Measurements from ENCODE around the gene PRKD3.
"Not testable (repeated sequence)": the region's sequence is repeated elsewhere in the genome, so short reads cannot be mapped to it uniquely, and the experiment has no call there.

The PRKD3 gene

DNA sequence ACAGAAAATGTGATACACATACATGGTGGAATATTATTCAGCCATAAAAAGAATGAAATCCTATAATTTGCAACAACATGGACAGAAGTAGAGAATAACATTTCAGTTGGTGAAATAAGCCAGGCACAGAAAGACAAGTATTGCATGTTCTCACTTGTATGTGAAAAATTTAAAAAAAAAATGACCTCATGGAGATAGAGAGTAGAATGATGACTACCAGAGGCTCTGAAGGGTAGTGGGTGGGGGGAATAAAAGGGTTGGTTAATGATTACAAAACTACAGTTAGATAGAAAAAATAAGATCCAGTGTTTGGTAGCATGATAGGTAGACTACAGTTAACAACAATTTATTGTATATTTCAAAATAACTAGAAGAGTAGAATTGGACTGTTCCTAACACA, 24.5 kb downstream of the PRKD3 start:
- Histone ChIP-seq H3K9ac (ENCODE audit: low read length) (no peak overlapping the region), H3K4me1 (ENCODE audit: control insufficient read depth, insufficient read depth, low read length) (peaks cover 19% of the 10 kb centered on the region), H3K36me3 (ENCODE audit: control insufficient read depth, insufficient read depth, low read length) (no peaks in the 10 kb centered on the region), H3K4me3 (ENCODE audit: low read length) (no peak overlapping the region), H3K27me3 (ENCODE audit: control insufficient read depth, insufficient read depth, low read length) (no peaks in the 10 kb centered on the region), H3K9me3 (ENCODE audit: control insufficient read depth, low read length) (no peaks in the 10 kb centered on the region)

DNA sequence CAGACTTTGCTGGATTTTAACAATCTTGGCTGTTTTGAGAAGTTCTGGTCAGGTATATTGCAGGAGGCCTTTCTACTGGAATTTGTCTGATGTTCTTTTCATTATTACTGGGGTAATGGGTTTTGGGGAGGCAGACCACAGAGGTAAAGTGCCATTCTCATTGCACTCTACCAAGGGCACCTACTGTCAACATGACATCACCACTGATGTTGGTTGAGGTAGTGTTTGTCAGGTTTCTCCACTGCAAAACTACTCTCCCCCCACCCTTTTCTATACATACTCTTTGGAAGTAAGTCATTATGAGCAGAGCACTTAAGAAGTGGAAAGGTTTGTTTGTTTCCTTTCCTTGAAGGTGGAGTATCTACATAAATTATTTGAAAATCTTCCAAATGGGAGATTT, 27.0 kb downstream of the PRKD3 start:
- no peaks in the 10 kb centered on the region for H3K9me3 ChIP-seq (ENCODE audit: control insufficient read depth, low read length)
- H3K9ac ChIP-seq (ENCODE audit: low read length) = no peak overlapping the region
- H3K4me3 ChIP-seq (ENCODE audit: low read length) = no peak overlapping the region
- no peaks in the 10 kb centered on the region for H3K27me3 ChIP-seq (ENCODE audit: control insufficient read depth, insufficient read depth, low read length)
- no peaks in the 10 kb centered on the region for H3K36me3 ChIP-seq (ENCODE audit: control insufficient read depth, insufficient read depth, low read length)
- peaks cover 13% of the 10 kb centered on the region for H3K4me1 ChIP-seq (ENCODE audit: control insufficient read depth, insufficient read depth, low read length)

DNA sequence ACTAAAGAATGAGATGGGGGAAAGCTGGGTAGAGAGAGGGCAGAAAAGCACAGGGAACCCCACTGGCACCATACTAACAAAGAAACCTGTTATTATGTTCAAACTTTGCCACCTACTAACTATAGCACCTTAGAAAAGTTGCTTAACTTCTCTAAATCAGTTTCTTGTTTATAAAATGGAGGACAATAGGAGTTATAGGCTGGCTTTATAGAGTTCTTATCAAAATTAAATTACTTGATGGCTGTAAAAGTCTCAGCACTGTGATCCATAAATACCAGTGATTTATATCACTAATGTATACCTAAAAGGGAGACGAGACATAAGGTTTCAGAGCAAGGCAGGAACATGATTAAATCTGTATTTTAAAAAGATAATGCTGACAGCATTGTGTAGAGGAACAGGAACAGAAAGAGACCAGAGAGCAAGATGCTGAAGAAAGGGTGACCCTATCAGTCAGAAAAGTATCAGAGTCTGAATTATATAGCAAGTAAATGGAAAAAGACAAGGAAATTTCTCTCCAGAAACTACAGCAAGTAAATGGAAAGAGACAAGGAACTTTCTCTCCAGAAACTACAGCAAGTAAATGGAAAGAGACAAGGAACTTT, 29.1 kb downstream of the PRKD3 start:
- Histone ChIP-seq H3K9ac (ENCODE audit: low read length) (no peak overlapping the region), H3K9me3 (ENCODE audit: control insufficient read depth, low read length) (no peaks in the 10 kb centered on the region), H3K36me3 (ENCODE audit: control insufficient read depth, insufficient read depth, low read length) (no peaks in the 10 kb centered on the region), H3K27me3 (ENCODE audit: control insufficient read depth, insufficient read depth, low read length) (no peaks in the 10 kb centered on the region), H3K4me1 (ENCODE audit: control insufficient read depth, insufficient read depth, low read length) (peaks cover 4% of the 10 kb centered on the region), H3K4me3 (ENCODE audit: low read length) (no peak overlapping the region)

DNA sequence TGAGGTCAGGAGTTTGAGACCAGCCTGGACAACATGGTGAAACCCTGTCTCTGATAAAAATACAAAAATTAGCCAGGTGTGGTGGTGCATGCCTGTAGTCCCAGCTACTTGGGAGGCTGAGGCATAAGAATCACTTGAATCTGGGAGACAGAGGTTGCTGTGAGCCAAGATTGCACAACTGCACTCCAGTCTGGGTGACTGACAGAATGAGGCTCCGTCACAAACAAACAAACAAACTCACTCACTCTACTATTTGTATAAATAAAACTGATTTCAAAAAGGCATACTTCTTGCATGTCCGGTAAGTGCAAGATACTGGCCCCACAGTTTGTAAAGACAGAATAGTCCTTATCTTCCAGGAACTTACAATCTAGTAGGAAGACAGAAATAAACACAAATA, 29.8 kb downstream of the PRKD3 start:
- H3K4me1 ChIP-seq (ENCODE audit: control insufficient read depth, insufficient read depth, low read length); H3K27me3 ChIP-seq (ENCODE audit: control insufficient read depth, insufficient read depth, low read length); H3K9ac ChIP-seq (ENCODE audit: low read length); H3K4me3 ChIP-seq (ENCODE audit: low read length); H3K36me3 ChIP-seq (ENCODE audit: control insufficient read depth, insufficient read depth, low read length); H3K9me3 ChIP-seq (ENCODE audit: control insufficient read depth, low read length): not testable (repeated sequence)

DNA sequence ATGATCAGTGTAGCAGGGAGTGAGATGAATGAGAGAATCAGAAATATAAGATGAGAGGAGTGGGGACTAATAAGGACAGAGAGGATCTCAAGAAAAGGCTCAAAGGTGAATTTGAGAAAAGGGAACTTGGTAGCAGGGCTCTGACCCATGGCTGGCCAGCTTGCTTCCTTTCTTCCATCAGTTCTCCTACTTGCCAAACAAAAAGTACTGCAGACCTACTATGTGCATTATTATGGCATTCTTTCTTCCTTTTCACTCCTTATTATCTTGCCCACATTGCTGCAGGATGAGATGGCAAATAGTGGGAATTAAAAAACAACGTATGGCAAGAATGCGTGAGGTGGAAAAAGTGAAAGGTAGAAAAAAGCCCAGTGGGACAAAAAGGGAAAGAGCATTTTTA, 33.0 kb downstream of the PRKD3 start:
- Histone ChIP-seq H3K36me3 (ENCODE audit: control insufficient read depth, insufficient read depth, low read length) (no peaks in the 10 kb centered on the region), H3K9ac (ENCODE audit: low read length) (no peak overlapping the region), H3K27me3 (ENCODE audit: control insufficient read depth, insufficient read depth, low read length) (no peaks in the 10 kb centered on the region)

DNA sequence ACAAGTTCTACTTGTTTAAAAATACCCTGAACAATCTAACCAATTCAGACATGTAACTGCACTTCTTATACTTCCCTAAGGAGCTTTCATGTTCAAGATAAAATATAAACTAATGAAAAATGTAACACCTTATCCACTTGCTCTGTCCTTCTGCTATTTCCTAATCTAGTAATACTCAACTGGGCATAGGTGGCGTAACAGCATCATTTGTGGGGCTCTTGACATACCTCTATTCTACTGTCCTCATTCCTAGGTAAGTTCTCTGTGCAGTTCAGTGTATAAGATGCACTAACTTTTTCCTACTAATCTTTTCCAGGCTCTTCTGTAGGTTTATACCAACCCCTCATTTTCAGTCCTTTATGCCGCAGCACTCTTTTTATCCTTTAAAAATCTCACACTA, 36.7 kb downstream of the PRKD3 start:
- H3K36me3 ChIP-seq (ENCODE audit: control insufficient read depth, insufficient read depth, low read length) = no peaks in the 10 kb centered on the region
- no peaks in the 10 kb centered on the region for H3K4me1 ChIP-seq (ENCODE audit: control insufficient read depth, insufficient read depth, low read length)
- H3K27me3 ChIP-seq (ENCODE audit: control insufficient read depth, insufficient read depth, low read length) = no peaks in the 10 kb centered on the region

More for the DNA sequence above, 33.0 kb downstream of the PRKD3 start:
- Histone ChIP-seq H3K4me1 (ENCODE audit: control insufficient read depth, insufficient read depth, low read length) (no peaks in the 10 kb centered on the region), H3K4me3 (ENCODE audit: low read length) (no peak overlapping the region), H3K9me3 (ENCODE audit: control insufficient read depth, low read length) (no peaks in the 10 kb centered on the region)

DNA sequence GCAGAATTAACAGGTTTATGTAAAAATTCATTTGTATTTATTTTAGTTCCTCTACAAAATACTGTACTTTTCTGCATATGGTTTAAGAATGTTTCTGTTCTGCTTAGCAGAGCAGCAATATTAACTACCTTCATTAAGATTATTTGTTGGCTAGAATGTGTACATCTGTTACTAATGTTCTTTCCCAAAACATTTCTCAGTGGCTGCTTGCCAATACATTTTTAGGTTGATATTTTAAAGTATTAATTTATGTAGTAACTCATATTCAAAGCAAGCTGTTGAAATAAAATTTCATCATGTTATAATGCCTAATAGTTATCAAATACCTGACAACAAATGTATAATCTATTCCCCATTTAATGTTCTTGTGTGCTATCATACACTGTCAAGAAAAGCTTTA, 40.3 kb downstream of the PRKD3 start:
- H3K36me3 ChIP-seq (ENCODE audit: control insufficient read depth, insufficient read depth, low read length) = no peaks in the 10 kb centered on the region
- no peak overlapping the region for H3K4me3 ChIP-seq (ENCODE audit: low read length)
- H3K27me3 ChIP-seq (ENCODE audit: control insufficient read depth, insufficient read depth, low read length) = no peaks in the 10 kb centered on the region

More for the DNA sequence above, 36.7 kb downstream of the PRKD3 start:
- Histone ChIP-seq H3K9ac (ENCODE audit: low read length) (no peak overlapping the region), H3K9me3 (ENCODE audit: control insufficient read depth, low read length) (no peaks in the 10 kb centered on the region), H3K4me3 (ENCODE audit: low read length) (no peak overlapping the region)

DNA sequence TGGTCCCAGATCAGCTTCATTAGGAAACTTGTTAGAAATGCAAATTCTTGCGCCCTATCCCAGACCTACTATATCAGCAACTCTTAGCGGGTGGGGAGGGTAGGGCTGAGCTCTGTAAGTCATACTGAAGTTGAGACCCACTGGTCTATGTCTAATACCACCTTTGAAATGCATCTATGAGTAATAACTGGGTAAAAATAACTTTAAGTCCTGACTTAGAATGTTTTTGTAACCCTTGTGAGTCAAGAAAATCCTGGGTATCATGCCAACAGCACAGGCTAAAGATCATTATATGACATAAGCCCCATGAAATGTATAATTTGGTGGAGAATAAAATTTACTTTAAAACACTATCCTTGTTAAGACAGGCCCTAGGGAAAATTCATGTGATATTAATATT, 41.4 kb downstream of the PRKD3 start:
- H3K27me3 ChIP-seq (ENCODE audit: control insufficient read depth, insufficient read depth, low read length) = no peaks in the 10 kb centered on the region
- no peaks in the 10 kb centered on the region for H3K9me3 ChIP-seq (ENCODE audit: control insufficient read depth, low read length)
- no peak overlapping the region for H3K4me3 ChIP-seq (ENCODE audit: low read length)
- H3K9ac ChIP-seq (ENCODE audit: low read length) = no peak overlapping the region
- H3K4me1 ChIP-seq (ENCODE audit: control insufficient read depth, insufficient read depth, low read length) = no peaks in the 10 kb centered on the region
- no peaks in the 10 kb centered on the region for H3K36me3 ChIP-seq (ENCODE audit: control insufficient read depth, insufficient read depth, low read length)

More for the DNA sequence above, 40.3 kb downstream of the PRKD3 start:
- no peaks in the 10 kb centered on the region for H3K4me1 ChIP-seq (ENCODE audit: control insufficient read depth, insufficient read depth, low read length)
- H3K9me3 ChIP-seq (ENCODE audit: control insufficient read depth, low read length) = no peaks in the 10 kb centered on the region
- no peak overlapping the region for H3K9ac ChIP-seq (ENCODE audit: low read length)

DNA sequence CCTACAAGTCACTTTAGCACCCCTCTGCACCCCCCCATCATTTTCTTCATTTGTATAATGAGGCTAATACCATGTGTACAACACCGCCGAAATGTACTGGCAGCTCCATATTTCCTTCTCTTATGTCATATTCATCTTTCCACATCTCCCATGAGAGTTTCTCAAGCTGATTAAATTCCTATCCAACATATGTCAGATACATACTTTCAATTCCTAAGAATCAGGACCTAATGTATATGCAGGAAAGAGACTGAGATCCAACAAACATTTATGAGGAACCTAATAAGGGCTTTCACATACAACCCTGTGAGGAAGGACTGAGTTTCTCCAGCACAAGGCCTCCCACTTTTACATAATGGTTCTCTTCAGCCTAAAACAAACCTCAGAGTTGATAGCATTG, 41.9 kb downstream of the PRKD3 start:
- no peaks in the 10 kb centered on the region for H3K36me3 ChIP-seq (ENCODE audit: control insufficient read depth, insufficient read depth, low read length)
- H3K4me3 ChIP-seq (ENCODE audit: low read length) = no peak overlapping the region
- no peaks in the 10 kb centered on the region for H3K9me3 ChIP-seq (ENCODE audit: control insufficient read depth, low read length)
- H3K9ac ChIP-seq (ENCODE audit: low read length) = no peak overlapping the region
- no peaks in the 10 kb centered on the region for H3K4me1 ChIP-seq (ENCODE audit: control insufficient read depth, insufficient read depth, low read length)
- no peaks in the 10 kb centered on the region for H3K27me3 ChIP-seq (ENCODE audit: control insufficient read depth, insufficient read depth, low read length)

DNA sequence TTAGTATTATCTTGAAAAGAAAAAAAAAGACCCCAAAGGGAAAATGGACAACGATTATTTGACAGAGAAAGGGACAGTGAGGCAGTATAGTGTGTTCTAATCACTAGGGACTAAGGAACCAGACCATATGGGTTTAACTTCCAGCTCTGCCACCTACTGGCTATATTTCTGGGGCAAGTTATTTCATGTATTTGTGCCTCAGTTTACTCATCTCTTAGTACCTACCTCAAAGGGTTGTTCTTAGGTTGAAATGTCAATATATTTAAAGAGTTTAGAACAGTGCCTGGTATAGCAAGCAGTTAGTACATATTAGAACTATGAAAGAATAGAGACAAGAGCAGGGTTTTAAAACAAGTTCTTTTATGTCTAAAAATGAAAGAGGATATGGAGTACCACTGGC, 42.7 kb downstream of the PRKD3 start:
- Histone ChIP-seq H3K4me3 (ENCODE audit: low read length) (no peak overlapping the region), H3K4me1 (ENCODE audit: control insufficient read depth, insufficient read depth, low read length) (no peaks in the 10 kb centered on the region), H3K36me3 (ENCODE audit: control insufficient read depth, insufficient read depth, low read length) (no peaks in the 10 kb centered on the region), H3K9me3 (ENCODE audit: control insufficient read depth, low read length) (no peaks in the 10 kb centered on the region), H3K27me3 (ENCODE audit: control insufficient read depth, insufficient read depth, low read length) (no peaks in the 10 kb centered on the region), H3K9ac (ENCODE audit: low read length) (no peak overlapping the region)

DNA sequence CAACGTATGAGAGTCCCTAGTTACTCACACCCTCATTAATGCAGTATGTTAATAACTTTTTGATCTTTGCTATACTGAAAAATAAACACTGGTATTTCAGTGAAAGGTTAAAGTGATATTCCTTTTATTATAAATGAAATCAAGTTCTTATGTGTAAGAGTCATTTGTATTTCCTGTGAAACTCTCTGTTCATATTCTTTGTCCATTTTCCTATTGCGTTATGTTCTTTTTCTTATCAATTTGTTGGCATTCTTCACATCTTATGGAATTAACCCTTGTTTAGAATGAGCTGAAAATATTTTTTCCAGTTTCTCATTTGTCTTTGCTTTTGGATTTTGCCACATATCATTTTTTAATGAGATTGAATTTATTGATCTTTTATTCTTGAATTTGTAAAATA, 48.3 kb downstream of the PRKD3 start:
- Histone ChIP-seq H3K4me1 (ENCODE audit: control insufficient read depth, insufficient read depth, low read length) (no peaks in the 10 kb centered on the region), H3K27me3 (ENCODE audit: control insufficient read depth, insufficient read depth, low read length) (no peaks in the 10 kb centered on the region), H3K4me3 (ENCODE audit: low read length) (no peak overlapping the region), H3K9me3 (ENCODE audit: control insufficient read depth, low read length) (no peaks in the 10 kb centered on the region), H3K9ac (ENCODE audit: low read length) (no peak overlapping the region), H3K36me3 (ENCODE audit: control insufficient read depth, insufficient read depth, low read length) (no peaks in the 10 kb centered on the region)
